ENCODE results near the gene OAS3.

DNA sequence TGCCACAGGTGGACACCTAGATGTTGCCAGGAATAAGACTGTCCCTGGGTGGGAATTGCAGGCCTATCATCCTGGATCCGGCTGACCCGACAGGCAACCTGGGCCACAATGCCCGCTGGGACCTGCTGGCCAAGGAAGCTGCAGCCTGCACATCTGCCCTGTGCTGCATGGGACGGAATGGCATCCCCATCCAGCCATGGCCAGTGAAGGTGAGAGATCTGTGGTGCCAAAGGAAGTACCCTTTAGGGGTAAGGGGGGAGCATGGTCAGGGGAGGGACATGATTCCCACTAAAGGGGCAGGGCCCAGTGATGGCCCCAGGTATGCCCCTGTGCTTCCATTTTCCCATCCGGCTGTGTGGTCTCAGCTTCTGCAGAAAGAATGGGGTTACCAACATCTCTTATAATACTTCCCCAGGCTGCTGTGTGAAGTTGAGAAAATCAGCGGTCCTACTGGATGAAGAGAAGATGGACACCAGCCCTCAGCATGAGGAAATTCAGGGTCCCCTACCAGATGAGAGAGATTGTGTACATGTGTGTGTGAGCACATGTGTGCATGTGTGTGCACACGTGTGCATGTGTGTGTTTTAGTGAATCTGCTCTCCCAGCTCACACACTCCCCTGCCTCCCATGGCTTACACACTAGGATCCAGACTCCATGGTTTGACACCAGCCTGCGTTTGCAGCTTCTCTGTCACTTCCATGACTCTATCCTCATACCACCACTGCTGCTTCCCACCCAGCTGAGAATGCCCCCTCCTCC, 31.5 kb downstream of the OAS3 start:
- TF ChIP-seq, protein P1, sequence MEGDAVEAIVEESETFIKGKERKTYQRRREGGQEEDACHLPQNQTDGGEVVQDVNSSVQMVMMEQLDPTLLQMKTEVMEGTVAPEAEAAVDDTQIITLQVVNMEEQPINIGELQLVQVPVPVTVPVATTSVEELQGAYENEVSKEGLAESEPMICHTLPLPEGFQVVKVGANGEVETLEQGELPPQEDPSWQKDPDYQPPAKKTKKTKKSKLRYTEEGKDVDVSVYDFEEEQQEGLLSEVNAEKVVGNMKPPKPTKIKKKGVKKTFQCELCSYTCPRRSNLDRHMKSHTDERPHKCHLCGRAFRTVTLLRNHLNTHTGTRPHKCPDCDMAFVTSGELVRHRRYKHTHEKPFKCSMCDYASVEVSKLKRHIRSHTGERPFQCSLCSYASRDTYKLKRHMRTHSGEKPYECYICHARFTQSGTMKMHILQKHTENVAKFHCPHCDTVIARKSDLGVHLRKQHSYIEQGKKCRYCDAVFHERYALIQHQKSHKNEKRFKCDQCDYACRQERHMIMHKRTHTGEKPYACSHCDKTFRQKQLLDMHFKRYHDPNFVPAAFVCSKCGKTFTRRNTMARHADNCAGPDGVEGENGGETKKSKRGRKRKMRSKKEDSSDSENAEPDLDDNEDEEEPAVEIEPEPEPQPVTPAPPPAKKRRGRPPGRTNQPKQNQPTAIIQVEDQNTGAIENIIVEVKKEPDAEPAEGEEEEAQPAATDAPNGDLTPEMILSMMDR (IDR thresholded peaks at IDR 0.05): no peak
- no peak for TF ChIP-seq EZH2 (IDR thresholded peaks at IDR 0.05; ENCODE audit: borderline replicate concordance, insufficient read depth, low read depth, low read length, poor library complexity, severe bottlenecking)
